Inflammatory macrophage treated with lipopolysaccharide for 4 hours (primary cell): Measurements from ENCODE around the gene CXXC5.

Source experiments
- DNase-seq: peaks from one replicate; pipeline ENCODE4 v3.0.0-alpha.2; 2020

Gene CXXC5

GRCh38 chr5:139638736-139639618, 9.2 kb upstream of the CXXC5 start:
- DNase-seq, result no peak

- no peak for DNase-seq
Measured at GRCh38 chr5:139639619-139640380, 8.3 kb upstream of the CXXC5 start.

- no peak for DNase-seq
Measured at GRCh38 chr5:139640421-139641115, 7.6 kb upstream of the CXXC5 start.

GRCh38 chr5:139641116-139642080, 6.8 kb upstream of the CXXC5 start:
- DNase-seq, result no peak

DNA sequence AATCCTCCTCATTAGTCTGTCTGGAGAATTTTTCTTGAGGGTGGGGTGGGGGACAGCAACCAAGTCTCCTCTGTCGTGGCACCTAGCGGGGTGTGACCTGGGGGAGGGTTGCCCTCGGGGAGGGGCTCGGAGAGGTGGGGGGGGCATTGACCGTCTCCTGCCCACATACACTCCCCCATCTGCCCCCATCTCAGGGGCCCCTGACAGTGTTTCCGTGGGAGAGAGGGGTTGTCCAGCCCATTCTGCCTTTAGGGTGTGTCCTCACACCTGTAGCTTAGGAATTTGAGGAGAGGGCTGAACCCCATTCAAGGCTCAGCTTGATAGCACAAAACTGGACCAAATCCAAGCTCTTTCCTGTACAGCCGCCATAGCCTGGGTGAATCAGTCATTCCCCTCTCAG, 5.9 kb upstream of the CXXC5 start:
- DNase-seq, result no peak

DNA sequence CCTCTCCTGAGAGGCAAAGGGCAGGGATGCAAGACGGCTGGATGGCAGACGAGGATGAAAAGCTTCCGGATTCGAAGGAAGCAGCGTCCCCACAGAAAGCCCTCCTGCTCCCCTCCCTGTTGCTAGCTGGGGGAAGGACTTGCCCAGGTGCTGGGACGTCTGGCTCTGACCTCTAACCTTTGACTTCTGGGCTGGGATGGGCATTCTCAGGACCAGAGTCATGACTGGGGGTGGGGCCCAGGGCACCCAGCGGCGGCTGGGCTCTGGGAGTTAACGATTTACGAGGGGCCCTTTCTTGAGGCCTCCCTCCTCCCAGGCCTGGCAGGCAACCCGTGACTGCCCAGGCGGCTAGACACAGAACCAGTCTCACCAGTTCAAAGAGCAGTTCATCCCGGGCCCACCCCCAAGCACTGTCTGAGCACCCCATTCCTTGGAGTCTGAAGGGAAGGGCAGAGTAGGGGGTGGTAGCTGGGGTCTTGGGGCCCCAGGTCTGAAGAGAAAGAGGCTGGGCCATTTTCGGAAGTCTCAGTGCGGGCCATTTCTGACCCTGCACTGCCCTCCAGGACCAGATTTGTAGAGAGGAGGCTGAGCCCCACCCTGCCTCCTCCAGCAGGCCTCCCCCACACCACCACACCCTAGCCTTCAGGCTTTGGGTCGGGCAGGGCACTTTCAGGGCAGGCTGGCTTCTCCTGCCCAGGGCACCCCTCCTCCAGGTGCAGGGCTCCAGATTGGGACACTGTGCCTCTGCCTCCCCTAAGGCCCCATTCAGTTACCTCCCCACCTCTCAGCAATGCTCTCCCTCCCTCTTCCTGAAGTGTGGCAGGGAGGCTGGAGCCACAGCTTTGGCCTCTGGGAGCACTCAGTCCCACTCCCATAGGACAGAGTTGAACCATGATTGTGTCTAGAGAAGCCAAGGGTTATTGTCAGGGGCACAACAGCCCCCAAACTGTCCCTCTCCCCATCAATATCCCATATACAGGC, 5.0 kb upstream of the CXXC5 start:
- no peak for DNase-seq

DNA sequence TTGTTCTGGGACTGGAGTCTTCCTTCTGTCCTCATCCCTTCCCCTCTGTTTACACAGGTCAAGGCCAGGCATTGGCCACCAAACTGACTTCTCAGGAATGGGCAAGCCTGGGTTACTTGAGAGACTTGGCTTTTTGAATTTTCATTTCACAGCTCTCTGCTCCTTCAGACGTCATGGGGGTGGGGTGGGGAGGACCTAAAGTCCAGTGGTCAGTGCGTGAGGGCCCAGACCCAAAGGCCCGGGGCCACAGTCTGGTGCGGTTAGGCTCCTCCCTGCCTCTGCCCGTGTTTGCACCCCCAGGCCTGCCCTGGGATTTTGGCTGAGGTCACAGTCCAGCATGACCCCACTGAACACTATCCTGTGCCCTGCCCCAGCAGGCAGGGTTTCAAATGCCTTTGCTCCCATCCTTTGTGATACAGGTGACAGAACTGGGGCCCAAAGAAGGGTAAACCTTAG, 4.1 kb upstream of the CXXC5 start:
- DNase-seq, result no peak

DNA sequence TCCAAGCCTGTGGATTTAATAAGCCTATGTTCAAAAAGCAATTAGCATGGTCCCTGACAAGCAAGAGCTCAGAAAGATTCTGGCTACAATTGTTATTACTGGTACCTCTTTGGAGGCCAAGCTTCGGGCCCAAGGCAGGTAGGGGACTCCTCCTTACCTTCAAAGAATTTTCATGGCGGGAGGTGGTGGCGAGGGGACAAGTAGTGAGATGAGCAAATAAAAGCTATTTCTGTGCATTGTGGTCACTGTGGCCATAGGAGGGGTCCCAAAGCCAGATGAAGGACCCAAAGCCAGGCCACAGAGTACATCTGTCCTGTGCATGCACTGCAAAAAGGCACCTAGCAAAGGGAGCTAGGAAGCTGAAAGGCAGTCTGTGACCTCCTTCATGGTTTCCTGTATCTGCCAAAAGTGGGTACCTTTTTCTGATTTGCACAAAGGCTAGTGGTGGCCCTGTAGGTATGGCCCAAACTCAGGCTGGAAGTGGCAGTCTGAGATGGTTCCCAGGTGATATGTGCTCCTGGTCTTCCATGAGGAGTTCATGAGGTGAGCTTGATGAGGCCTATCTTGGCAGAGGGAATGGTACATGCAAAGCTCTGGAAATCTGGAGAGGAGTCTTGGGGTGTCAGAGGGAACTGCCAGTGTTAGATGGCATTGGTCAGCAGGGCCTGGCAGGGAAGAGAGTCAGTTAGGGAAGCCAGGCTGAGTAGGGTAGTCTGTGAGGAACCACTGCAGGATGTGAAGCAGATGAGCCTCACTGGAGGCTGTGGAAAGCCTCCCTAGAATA, 3.3 kb upstream of the CXXC5 start:
- DNase-seq, result no peak

DNA sequence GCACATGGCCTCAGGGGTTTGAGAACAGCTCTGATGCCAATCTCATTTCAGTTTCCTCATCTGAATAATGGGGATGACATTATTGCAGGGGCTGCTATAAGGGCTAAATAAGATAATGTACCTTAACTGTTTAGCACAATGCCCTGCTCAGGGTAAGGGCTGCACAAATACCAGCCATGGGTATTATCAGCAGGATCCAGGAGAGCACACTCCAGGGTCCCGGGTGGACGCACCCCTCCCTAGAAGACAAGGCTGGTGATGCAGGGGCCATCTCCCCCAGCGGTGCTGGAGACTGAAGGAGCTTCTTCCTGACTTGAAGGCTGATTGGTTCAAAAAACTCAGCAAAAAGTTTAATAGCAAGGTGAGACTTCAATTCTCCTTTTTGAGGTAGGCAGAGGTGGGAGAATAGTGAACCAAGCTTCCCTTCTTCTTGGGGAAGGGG, 2.7 kb upstream of the CXXC5 start:
- no peak for DNase-seq

DNA sequence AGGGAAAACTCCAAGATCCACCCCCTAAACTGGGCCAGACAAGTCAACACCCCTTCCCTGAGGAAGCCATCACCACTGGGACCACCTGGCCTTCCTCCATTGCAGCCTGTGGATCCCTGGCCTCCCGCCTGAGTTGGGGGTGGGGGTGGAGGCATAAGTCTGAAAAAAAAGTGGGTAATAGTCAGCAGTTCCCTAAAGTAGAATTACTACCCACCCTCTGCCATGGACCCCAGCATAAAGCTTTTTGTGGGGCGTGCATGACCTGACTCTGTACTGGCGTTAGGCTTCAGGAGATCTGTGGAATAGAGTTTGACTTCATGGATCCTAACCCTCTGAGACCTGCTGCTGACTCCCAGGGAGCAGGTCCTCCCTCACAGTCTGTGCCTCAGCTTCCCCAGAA, 2.0 kb upstream of the CXXC5 start:
- no peak for DNase-seq

DNA sequence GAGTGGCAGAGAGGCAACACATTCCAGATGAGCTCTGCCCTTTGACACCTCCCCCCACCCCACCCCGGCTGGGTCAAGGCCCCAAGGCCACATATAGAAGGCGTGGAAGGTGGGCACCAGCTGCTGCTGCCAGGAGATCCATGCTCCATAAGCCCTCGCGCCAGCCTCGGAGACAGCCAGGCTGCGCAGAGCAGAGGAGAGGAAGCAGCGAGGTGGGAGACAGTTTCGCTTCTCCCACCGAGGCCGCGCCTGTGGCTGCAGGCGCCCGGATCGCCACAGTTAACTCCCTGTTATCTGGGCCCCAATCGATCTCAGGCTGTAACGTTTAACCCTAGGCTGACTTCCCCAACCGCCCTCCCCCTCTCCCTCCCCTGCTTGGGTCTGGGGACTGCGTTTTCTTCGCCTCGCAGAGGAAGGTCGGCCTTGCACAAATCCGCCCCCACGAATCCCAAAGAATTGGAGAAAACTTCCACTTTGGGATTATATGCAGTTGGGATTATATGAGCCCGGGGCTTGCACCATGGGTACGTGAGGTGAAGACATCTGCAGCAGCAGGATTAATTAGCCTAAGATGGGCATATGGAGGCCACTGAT, 1.1 kb upstream of the CXXC5 start:
- DNase-seq, result peak; percentile 73

- DNase-seq, result no peak
Measured at GRCh38 chr5:139647506-139648204, 494 bp upstream of the CXXC5 start.

DNA sequence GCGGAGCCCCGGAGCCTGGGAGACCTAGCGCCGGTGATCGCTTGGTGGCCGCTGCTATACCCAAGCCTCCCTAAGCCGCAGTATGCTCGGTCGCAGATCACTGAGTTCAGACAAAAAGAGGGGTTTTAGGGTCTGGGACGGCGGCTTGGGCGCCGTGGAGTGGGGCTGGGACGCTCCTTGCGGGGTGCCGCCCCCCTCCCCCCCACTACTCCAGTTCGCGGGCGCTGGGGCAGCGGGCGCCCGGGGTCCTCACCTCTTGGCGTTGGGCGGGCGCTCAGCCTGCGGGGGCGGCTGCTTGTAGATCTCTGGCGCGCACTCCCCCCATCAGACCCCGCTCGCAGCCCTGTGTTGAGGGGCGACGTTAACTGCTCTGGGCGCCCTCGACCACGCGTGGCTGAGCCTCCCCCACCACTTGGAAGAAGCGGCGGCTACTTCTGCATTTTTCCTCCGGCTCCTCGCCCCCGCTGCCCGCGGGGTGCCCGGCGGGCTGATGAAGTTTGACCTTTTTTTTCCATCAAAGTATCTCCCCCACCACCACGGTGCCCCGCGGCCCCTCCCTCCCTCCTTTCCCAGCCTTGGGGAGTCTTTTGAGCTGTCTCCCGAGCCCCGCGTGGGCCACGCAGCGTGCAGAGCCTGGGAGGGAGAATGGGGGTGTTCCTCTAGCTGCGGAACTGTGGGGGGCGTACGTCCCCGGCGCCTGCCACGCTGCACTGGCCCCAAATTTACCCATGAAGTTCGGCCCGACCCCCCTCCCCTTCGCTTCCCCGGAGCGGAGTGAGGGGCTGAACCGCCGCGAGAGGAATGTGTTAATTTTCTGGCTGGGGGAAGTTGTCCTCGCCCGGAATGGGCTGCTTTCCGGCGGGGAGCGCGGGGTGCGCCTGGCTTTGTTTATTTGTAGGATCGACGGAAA, 1.2 kb downstream of the CXXC5 start:
- DNase-seq, result peak; percentile 75

GRCh38 chr5:139650031-139650688, 2.0 kb downstream of the CXXC5 start:
- DNase-seq, result no peak

GRCh38 chr5:139650689-139651042, 2.5 kb downstream of the CXXC5 start:
- no peak for DNase-seq

DNA sequence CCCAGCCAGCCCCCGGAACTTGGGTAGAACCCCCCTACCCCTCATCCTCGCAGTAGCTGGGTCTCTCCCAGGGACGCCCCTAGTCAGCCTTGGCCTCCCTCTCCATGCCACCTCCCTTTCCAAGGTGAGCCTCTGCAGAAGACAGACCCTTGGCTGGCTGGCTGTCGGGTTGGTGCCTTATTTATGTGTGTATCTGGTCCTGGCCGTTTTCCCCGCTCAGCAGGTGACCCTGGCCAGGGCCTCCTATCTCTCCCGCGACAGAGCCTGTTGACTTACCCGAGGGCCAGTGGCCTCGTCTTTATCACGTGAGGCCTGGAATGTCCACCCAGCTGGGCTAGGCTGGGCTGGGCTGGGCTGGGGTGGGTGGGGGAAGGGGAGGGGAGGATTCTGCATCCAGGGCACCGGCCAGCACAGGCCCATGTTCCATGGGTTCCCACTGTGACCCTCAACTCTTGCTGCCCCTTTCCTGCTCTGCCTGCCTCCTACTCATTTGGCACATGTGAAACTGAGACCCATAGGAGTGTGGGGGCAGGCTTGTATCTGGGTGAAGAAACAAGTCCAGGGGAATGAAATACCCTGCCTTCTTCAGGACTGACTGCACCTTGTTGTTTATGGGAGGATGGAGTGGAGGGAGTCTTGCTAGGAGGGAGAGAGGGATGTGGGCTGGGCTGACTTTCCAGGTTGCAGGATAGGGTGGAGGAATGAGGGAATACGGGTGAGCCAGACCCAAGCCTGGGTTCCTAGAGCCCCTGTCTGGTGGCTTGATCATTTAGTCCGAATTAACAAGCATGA, 3.1 kb downstream of the CXXC5 start:
- DNase-seq, result peak; percentile 73
